Measurements from ENCODE around the gene SORCS3. TPM values are rescaled to one million over a fixed set of nuclear protein-coding genes. Genes with fewer than 3 reads are reported as not detected.

SORCS3 gene
- total RNA-seq, 2 donors from 2014 or later: not detected

GRCh38 chr10:104686829-104687228, 45.7 kb downstream of the SORCS3 start:
- no peak for TF ChIP-seq POLR2A (IDR thresholded peaks at IDR 0.05)
- Histone ChIP-seq H3K9me3 (no peaks in the 10 kb centered on the region), H3K4me1 (no peaks in the 10 kb centered on the region), H3K27ac (no peak overlapping the region), H3K4me3 (no peak overlapping the region), H3K36me3 (replicated peaks in 1 of 2; ENCODE audit: insufficient read depth in 1 of 2, low read depth in 2 of 2) (no peaks in the 10 kb centered on the region), H3K27me3 (no peaks in the 10 kb centered on the region)
- DNase-seq: no peak
- 0 to 45% methylated on average over 1 of the region's 1 CpG for WGBS, 2 donors
- intact Hi-C loops (cut with DNase I): no loop called here
- no peak for ATAC-seq

GRCh38 chr10:104688251-104689042, 47.4 kb downstream of the SORCS3 start:
- Histone ChIP-seq H3K4me1 (no peaks in the 10 kb centered on the region), H3K27ac (no peak overlapping the region)
- DNase-seq: no peak

GRCh38 chr10:104689105-104689504, 48.0 kb downstream of the SORCS3 start:
- no peak for TF ChIP-seq POLR2A (IDR thresholded peaks at IDR 0.05)
- TF ChIP-seq, protein P1, sequence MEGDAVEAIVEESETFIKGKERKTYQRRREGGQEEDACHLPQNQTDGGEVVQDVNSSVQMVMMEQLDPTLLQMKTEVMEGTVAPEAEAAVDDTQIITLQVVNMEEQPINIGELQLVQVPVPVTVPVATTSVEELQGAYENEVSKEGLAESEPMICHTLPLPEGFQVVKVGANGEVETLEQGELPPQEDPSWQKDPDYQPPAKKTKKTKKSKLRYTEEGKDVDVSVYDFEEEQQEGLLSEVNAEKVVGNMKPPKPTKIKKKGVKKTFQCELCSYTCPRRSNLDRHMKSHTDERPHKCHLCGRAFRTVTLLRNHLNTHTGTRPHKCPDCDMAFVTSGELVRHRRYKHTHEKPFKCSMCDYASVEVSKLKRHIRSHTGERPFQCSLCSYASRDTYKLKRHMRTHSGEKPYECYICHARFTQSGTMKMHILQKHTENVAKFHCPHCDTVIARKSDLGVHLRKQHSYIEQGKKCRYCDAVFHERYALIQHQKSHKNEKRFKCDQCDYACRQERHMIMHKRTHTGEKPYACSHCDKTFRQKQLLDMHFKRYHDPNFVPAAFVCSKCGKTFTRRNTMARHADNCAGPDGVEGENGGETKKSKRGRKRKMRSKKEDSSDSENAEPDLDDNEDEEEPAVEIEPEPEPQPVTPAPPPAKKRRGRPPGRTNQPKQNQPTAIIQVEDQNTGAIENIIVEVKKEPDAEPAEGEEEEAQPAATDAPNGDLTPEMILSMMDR (IDR thresholded peaks at IDR 0.05): no peak
- intact Hi-C loops (cut with DNase I): no loop called here
- Histone ChIP-seq H3K27ac (no peak overlapping the region), H3K4me1 (no peaks in the 10 kb centered on the region), H3K4me3 (no peak overlapping the region), H3K27me3 (no peaks in the 10 kb centered on the region), H3K36me3 (replicated peaks in 1 of 2; ENCODE audit: insufficient read depth in 1 of 2, low read depth in 2 of 2) (no peaks in the 10 kb centered on the region), H3K9me3 (no peaks in the 10 kb centered on the region)
- 61 to 78% methylated on average over 2 of the region's 2 CpGs for WGBS, 2 donors
- no peak for ATAC-seq
- DNase-seq: no peak

More at GRCh38 chr10:104688251-104689042, 47.4 kb downstream of the SORCS3 start:
- TF ChIP-seq POLR2A (IDR thresholded peaks at IDR 0.05): no peak
- TF ChIP-seq, protein P1 (IDR thresholded peaks at IDR 0.05): no peak
- no peak for ATAC-seq
- Histone ChIP-seq H3K9me3 (no peaks in the 10 kb centered on the region), H3K4me3 (no peak overlapping the region), H3K36me3 (replicated peaks in 1 of 2; ENCODE audit: insufficient read depth in 1 of 2, low read depth in 2 of 2) (no peaks in the 10 kb centered on the region), H3K27me3 (no peaks in the 10 kb centered on the region)
- 34 to 43% methylated on average over 14 to 18 of the region's 18 CpGs for WGBS, 2 donors
- intact Hi-C loops (cut with DNase I): no loop called here

- Histone ChIP-seq H3K4me1 (no peaks in the 10 kb centered on the region), H3K36me3 (replicated peaks in 1 of 2; ENCODE audit: insufficient read depth in 1 of 2, low read depth in 2 of 2) (no peaks in the 10 kb centered on the region), H3K27ac (no peak overlapping the region), H3K9me3 (no peaks in the 10 kb centered on the region), H3K4me3 (no peak overlapping the region), H3K27me3 (no peaks in the 10 kb centered on the region)
- ATAC-seq (no peak), DNase-seq (no peak)
- 58 to 67% methylated on average over 3 of the region's 3 CpGs for WGBS, 2 donors
- TF ChIP-seq, protein P1 (IDR thresholded peaks at IDR 0.05): no peak
- TF ChIP-seq POLR2A (IDR thresholded peaks at IDR 0.05): no peak
- intact Hi-C loops (cut with DNase I): no loop called here
Measured at GRCh38 chr10:104689547-104689946, 48.5 kb downstream of the SORCS3 start.

DNA sequence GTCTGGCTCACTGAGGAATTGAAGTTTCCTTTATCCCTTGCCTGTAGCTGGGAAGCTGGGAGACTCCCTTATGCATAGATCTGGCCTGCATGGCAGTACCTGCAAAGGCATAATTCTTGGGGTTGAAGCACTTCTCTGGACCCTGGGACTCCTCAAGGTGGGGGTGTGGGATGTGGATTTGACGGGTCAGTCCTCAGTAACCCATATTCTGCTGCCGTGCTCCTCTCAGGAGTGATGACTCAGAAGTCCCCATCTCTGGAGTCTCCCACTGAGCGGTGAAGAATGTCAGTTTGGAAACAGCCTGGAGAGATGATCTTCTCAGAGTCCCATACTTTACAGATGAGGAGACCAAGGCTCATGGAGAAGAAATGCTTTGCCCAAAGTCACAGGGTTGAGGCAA, 49.0 kb downstream of the SORCS3 start:
- H3K27me3 ChIP-seq: no peaks in the 10 kb centered on the region
- H3K36me3 ChIP-seq (replicated peaks in 1 of 2; ENCODE audit: insufficient read depth in 1 of 2, low read depth in 2 of 2): no peaks in the 10 kb centered on the region
- no peak for DNase-seq
- no peak for ATAC-seq
- intact Hi-C loops (cut with DNase I): no loop called here
- no peaks in the 10 kb centered on the region for H3K9me3 ChIP-seq
- no peaks in the 10 kb centered on the region for H3K4me1 ChIP-seq
- no peak overlapping the region for H3K27ac ChIP-seq
- H3K4me3 ChIP-seq: no peak overlapping the region
- TF ChIP-seq, protein P1 (IDR thresholded peaks at IDR 0.05): no peak
- TF ChIP-seq POLR2A (IDR thresholded peaks at IDR 0.05): no peak
- WGBS, 2 donors: 72 to 80% methylated on average over 2 to 3 of the region's 3 CpGs

Data from body of pancreas (tissue), 4 donors.